Neural progenitor cell (in vitro differentiated cells): ENCODE measurements around the gene CRIP3.

Experiments
- CTCF ChIP-seq: fragments of 200-600 bp; sonication (generic); IDR thresholded peaks from 2 replicates; pipeline ENCODE4 v1.5.1; 2017; ENCODE audit warnings: antibody characterized with exemption, mild to moderate bottlenecking
- EZH2 ChIP-seq: fragments of 200-600 bp; sonication (generic); IDR thresholded peaks from 2 replicates; pipeline ENCODE4 v1.6.1; 2017; ENCODE audit warnings: antibody characterized with exemption, mild to moderate bottlenecking, moderate library complexity

GRCh38 chr6:43335469-43335868 is 26.8 kb upstream of the CRIP3 start:
- TF ChIP-seq CTCF (no peak), EZH2 (no peak)
